Measurements from ENCODE around the gene TRAK2. TPM values are rescaled to one million over a fixed set of nuclear protein-coding genes. Genes with fewer than 3 reads are reported as not detected.

Gene TRAK2
- total and polyA plus RNA-seq, 4 donors, result 35.9 to 128 (median 102) TPM

- no peak overlapping the region for H3K4me3 ChIP-seq (ENCODE audit: low read length in 2 of 2)
- H3K9me3 ChIP-seq (ENCODE audit: control insufficient read depth, low read length), result no peaks in the 10 kb centered on the region
- peaks cover 0 to 2% of the 10 kb centered on the region in 2 donors for H3K36me3 ChIP-seq (ENCODE audit: control insufficient read depth in 1 of 2, insufficient read depth in 2 of 2, low read length in 1 of 2)
- 63 to 64% methylated on average over 1 of the region's 1 CpG for WGBS, 2 donors
- ATAC-seq (ENCODE audit: low FRiP score) (no peak), DNase-seq (no peak)
- H3K4me1 ChIP-seq (ENCODE audit: control insufficient read depth in 1 of 2, insufficient read depth in 2 of 2, low read length in 2 of 2), result no peaks in the 10 kb centered on the region
- no peaks in the 10 kb centered on the region for H3K27me3 ChIP-seq (ENCODE audit: control insufficient read depth in 1 of 2, insufficient read depth in 2 of 2, low read length in 1 of 2)
- H3K27ac ChIP-seq (ENCODE audit: low read depth in 1 of 2, low read length in 2 of 2), result no peak overlapping the region
- intact Hi-C loops (cut with DNase I), result no loop called here
Measured at GRCh38 chr2:201329409-201329808, 121.8 kb downstream of the TRAK2 start.

- WGBS, 2 donors, result 84% methylated on average over 3 of the region's 3 CpGs
- no peak for DNase-seq
- no peaks in the 10 kb centered on the region for H3K4me1 ChIP-seq (ENCODE audit: control insufficient read depth in 1 of 2, insufficient read depth in 2 of 2, low read length in 2 of 2)
- no peaks in the 10 kb centered on the region for H3K27me3 ChIP-seq (ENCODE audit: control insufficient read depth in 1 of 2, insufficient read depth in 2 of 2, low read length in 1 of 2)
- H3K36me3 ChIP-seq (ENCODE audit: control insufficient read depth in 1 of 2, insufficient read depth in 2 of 2, low read length in 1 of 2), result peaks cover 0 to 2% of the 10 kb centered on the region in 2 donors
- no peak overlapping the region for H3K4me3 ChIP-seq (ENCODE audit: low read length in 2 of 2)
- intact Hi-C loops (cut with DNase I), result no loop called here
- no peak overlapping the region for H3K27ac ChIP-seq (ENCODE audit: low read depth in 1 of 2, low read length in 2 of 2)
- H3K9me3 ChIP-seq (ENCODE audit: control insufficient read depth, low read length), result no peaks in the 10 kb centered on the region
- no peak for ATAC-seq (ENCODE audit: low FRiP score)
Measured at GRCh38 chr2:201327678-201328077, 123.6 kb downstream of the TRAK2 start.

Other genes with a start within 250 kb of the TRAK2 start
- 10 to 100 TPM; 19.2 to 20.3 TPM for gene CASP8, start 190.9 kb downstream of the TRAK2 start, total RNA-seq
- gene CASP8, start 190.9 kb downstream of the TRAK2 start, polyA plus RNA-seq, result 1 to 10 TPM; 5.6 to 9.7 TPM
- gene FLACC1, start 94.1 kb downstream of the TRAK2 start, total RNA-seq, result 1 to 10 TPM; 6.1 to 6.7 TPM
- 1 to 10 TPM in 1 of 2 donors, under 1 TPM in 1; 0.75 to 2.5 TPM for gene FLACC1, start 94.1 kb downstream of the TRAK2 start, polyA plus RNA-seq
- gene STRADB, start 282 bp upstream of the TRAK2 start, total RNA-seq, result 10 to 100 TPM; 15.7 to 17.7 TPM
- gene STRADB, start 282 bp upstream of the TRAK2 start, polyA plus RNA-seq, result 10 to 100 TPM; 15.5 to 29.7 TPM
- gene TMEM237, start 192.0 kb upstream of the TRAK2 start, total RNA-seq, result 10 to 100 TPM; 33.3 to 35.9 TPM
- 10 to 100 TPM; 20.0 to 28.7 TPM for gene TMEM237, start 192.0 kb upstream of the TRAK2 start, polyA plus RNA-seq
- gene MPP4, start 247.2 kb upstream of the TRAK2 start, total RNA-seq, result 1 to 10 TPM in 1 of 2 donors, under 1 TPM in 1; 0.30 to 1.0 TPM
- gene MPP4, start 247.2 kb upstream of the TRAK2 start, polyA plus RNA-seq, result not detected

All from aorta (tissue), 5 donors.